Medulla oblongata (tissue), 1 donor: ENCODE measurements around the gene GLI3.
A peak's percentile ranks its signal among the peaks of the same experiment; 100 is the strongest.

Experiments used
- DNase-seq: peaks from one replicate; pipeline ENCODE4 v3.0.0-alpha.2; 2015; ENCODE audit errors: extremely low spot score

Gene GLI3

GRCh38 chr7:42082144-42082543 is 154.9 kb downstream of the GLI3 start:
- no peak for DNase-seq

GRCh38 chr7:42081671-42082070 is 155.3 kb downstream of the GLI3 start:
- no peak for DNase-seq

- DNase-seq, result no peak
These were observed 156.0 kb downstream of the GLI3 start for GRCh38 chr7:42080841-42081586.

GRCh38 chr7:42077271-42078135 is 159.5 kb downstream of the GLI3 start:
- DNase-seq, result no peak

GRCh38 chr7:42076870-42077269 is 160.1 kb downstream of the GLI3 start:
- DNase-seq, result no peak

GRCh38 chr7:42075418-42075817 is 161.6 kb downstream of the GLI3 start:
- DNase-seq, result no peak

- DNase-seq, result no peak
These were observed 162.9 kb downstream of the GLI3 start for GRCh38 chr7:42074076-42074475.

- no peak for DNase-seq
These were observed 165.4 kb downstream of the GLI3 start for GRCh38 chr7:42071372-42072261.

- no peak for DNase-seq
These were observed 166.9 kb downstream of the GLI3 start for GRCh38 chr7:42070068-42070467.

- no peak for DNase-seq
These were observed 167.4 kb downstream of the GLI3 start for GRCh38 chr7:42069590-42069989.

GRCh38 chr7:42068554-42069280 is 168.3 kb downstream of the GLI3 start:
- DNase-seq, result no peak

GRCh38 chr7:42065942-42066341 is 171.1 kb downstream of the GLI3 start:
- DNase-seq, result peak; percentile 40

GRCh38 chr7:42065015-42065414 is 172.0 kb downstream of the GLI3 start:
- no peak for DNase-seq

- DNase-seq, result no peak
These were observed 172.5 kb downstream of the GLI3 start for GRCh38 chr7:42064534-42064933.

- DNase-seq, result no peak
These were observed 177.7 kb downstream of the GLI3 start for GRCh38 chr7:42059275-42059674.

- no peak for DNase-seq
These were observed 179.7 kb downstream of the GLI3 start for GRCh38 chr7:42057331-42057730.

- DNase-seq, result no peak
These were observed 181.8 kb downstream of the GLI3 start for GRCh38 chr7:42055171-42055570.

- DNase-seq, result no peak
These were observed 183.2 kb downstream of the GLI3 start for GRCh38 chr7:42053834-42054233.

GRCh38 chr7:42049761-42050160 is 187.2 kb downstream of the GLI3 start:
- DNase-seq, result no peak

- DNase-seq, result no peak
These were observed 190.5 kb downstream of the GLI3 start for GRCh38 chr7:42046483-42046882.

GRCh38 chr7:42045961-42046360 is 191.0 kb downstream of the GLI3 start:
- no peak for DNase-seq
